Stimulated activated naive B cell treated with anti-CD40 and anti-IgM and Interleukin-4, amounts not matched to agents 10 μg/mL and 1 μg/mL and 100 μg/mL, for 72 hours (primary cell): ENCODE measurements around the gene GMFB.
A peak's percentile ranks its signal among the peaks of the same experiment; 100 is the strongest.

ENCODE experiments used
- ATAC-seq, 2 donors: fragments of 150-1000 bp; cut with Tn5 transposase; replicated peaks; 2 replicates each; pipeline ENCODE4 v1.10.0; 2021; ENCODE audit warnings: moderate library complexity in 1 of 2
- DNase-seq: peaks from one replicate; pipeline ENCODE4 v3.0.0; 2021
- H3K27ac Mint-ChIP-seq: one replicate; pipeline ENCODE4 v1.8.0; 2022; ENCODE audit warnings: mild to moderate bottlenecking, mixed read lengths
- H3K27me3 Mint-ChIP-seq, 2 donors: one replicate each; pipeline ENCODE4 v1.8.0; 2022; ENCODE audit warnings: mixed read lengths in 2 of 2
- H3K36me3 Mint-ChIP-seq, 2 donors: one replicate each; pipeline ENCODE4 v1.8.0; 2022; ENCODE audit warnings: mixed read lengths in 2 of 2, mild to moderate bottlenecking in 1 of 2
- H3K4me1 Mint-ChIP-seq, 2 donors: one replicate each; pipeline ENCODE4 v1.8.0; 2022; ENCODE audit warnings: mixed read lengths in 2 of 2, mild to moderate bottlenecking in 1 of 2
- H3K4me3 Mint-ChIP-seq, 2 donors: one replicate each; pipeline ENCODE4 v1.8.0; 2022; ENCODE audit warnings: mild to moderate bottlenecking in 2 of 2, mixed read lengths in 2 of 2, moderate library complexity in 1 of 2
- H3K9me3 Mint-ChIP-seq, 2 donors: one replicate each; pipeline ENCODE4 v1.8.0; 2022; ENCODE audit warnings: mixed read lengths in 2 of 2, mild to moderate bottlenecking in 1 of 2

GMFB gene

DNA sequence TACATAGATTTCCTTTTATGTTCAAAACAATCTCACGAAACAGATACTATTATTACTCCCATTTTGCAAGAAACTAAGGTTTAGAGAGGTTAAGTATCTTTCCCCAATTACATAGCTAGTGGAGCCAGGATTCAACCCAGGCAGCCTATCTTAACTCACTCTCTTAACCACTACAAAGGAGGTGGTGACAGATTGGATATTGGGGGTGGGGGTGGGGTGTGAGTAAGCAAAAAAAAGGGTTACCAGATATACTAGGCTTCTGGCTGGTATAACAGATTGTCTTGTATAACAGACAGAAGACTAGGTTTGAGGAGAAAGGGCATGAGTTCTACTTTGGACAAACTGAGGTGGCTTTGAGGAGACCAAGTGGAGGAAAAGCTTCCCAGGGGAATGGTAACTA, 2.1 kb downstream of the GMFB start:
- Mint-ChIP-seq H3K27ac (no peak overlapping the region), H3K9me3 (no peaks in the 10 kb centered on the region), H3K4me1 (peaks cover 42 to 80% of the 10 kb centered on the region in 2 donors)

DNA sequence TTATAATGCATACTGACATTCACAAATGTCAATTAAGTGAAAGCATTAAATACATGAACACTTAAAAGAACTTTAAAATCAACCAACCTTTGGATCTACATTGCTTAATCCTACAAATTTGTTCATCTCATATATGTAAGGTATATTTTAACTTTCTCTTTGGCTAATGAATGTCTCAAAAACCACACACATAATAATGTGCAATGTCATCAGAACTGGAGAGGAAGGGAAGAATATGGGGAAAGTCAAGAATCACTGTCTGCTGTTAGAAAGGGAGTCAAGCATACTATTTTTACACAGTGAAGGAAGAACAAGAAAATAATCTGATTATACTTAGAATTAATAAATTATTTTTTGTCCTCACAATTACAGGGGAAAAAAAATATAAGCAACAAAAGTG, 4.9 kb downstream of the GMFB start:
- DNase-seq (no peak), ATAC-seq (no peak)
- Mint-ChIP-seq H3K4me1 (peaks cover 35 to 63% of the 10 kb centered on the region in 2 donors), H3K27ac (peak overlapping the region; percentile 91), H3K27me3 (no peaks in the 10 kb centered on the region), H3K4me3 (peak overlapping the region; percentile 67 to 79), H3K36me3 (peaks cover 24 to 32% of the 10 kb centered on the region in 2 donors), H3K9me3 (no peaks in the 10 kb centered on the region)

More for the DNA sequence above, 2.1 kb downstream of the GMFB start:
- DNase-seq (no peak), ATAC-seq (no peak)
- Mint-ChIP-seq H3K4me3 (peak overlapping the region; percentile 82 to 86), H3K36me3 (peaks cover 23 to 31% of the 10 kb centered on the region in 2 donors), H3K27me3 (no peaks in the 10 kb centered on the region)

GRCh38 chr14:54483073-54483745, 5.6 kb downstream of the GMFB start:
- DNase-seq = no peak
- Mint-ChIP-seq H3K4me1 (peaks cover 36 to 63% of the 10 kb centered on the region in 2 donors), H3K27me3 (no peaks in the 10 kb centered on the region), H3K36me3 (peaks cover 29 to 38% of the 10 kb centered on the region in 2 donors), H3K27ac (peak overlapping the region; percentile 91), H3K9me3 (no peaks in the 10 kb centered on the region), H3K4me3 (peak overlapping the region; percentile 67 to 79)
- ATAC-seq = peak; percentile 78 to 91

GRCh38 chr14:54481695-54482094, 7.1 kb downstream of the GMFB start:
- Mint-ChIP-seq H3K4me1 (peaks cover 32 to 50% of the 10 kb centered on the region in 2 donors), H3K27ac (no peak overlapping the region), H3K9me3 (no peaks in the 10 kb centered on the region), H3K36me3 (peaks cover 34 to 37% of the 10 kb centered on the region in 2 donors), H3K27me3 (no peaks in the 10 kb centered on the region), H3K4me3 (no peak overlapping the region)
- no peak for ATAC-seq
- no peak for DNase-seq

- DNase-seq = no peak
- no peaks in the 10 kb centered on the region for H3K9me3 Mint-ChIP-seq
- peaks cover 26 to 48% of the 10 kb centered on the region in 2 donors for H3K4me1 Mint-ChIP-seq
- ATAC-seq = no peak
- H3K27ac Mint-ChIP-seq = no peak overlapping the region
- no peak overlapping the region for H3K4me3 Mint-ChIP-seq
- no peaks in the 10 kb centered on the region for H3K27me3 Mint-ChIP-seq
- peaks cover 32 to 36% of the 10 kb centered on the region in 2 donors for H3K36me3 Mint-ChIP-seq
Measured at GRCh38 chr14:54480830-54481562, 7.8 kb downstream of the GMFB start.

DNA sequence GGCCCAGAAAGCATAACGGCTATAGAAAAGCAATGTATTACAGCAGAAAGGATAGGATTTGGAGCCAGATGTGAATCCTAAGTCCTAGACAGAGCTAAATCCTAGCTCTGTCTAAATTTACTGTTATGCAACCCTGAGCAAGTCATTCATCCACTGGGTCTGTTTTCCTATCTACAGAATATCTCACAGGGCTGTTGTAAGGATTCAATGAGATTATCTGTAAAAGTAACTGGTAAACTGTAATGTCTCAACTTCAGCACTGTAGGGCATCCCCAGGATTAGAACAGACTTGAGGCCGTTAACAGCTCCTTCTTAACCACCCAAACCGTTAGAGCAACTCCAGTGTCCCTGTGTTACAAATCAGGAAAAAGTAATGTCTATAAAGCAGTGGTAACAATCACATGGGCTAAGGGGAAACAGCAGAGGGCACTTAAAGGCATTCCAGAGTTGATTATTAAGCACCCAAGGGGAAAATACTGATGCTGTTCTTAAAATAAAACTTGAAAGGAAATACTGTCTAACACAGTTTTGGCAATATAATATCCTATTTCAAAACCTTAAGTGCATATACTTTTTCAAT, 10.1 kb downstream of the GMFB start:
- H3K27ac Mint-ChIP-seq = peak overlapping the region; percentile 37
- ATAC-seq (no peak), DNase-seq (no peak)
- H3K9me3 Mint-ChIP-seq = no peaks in the 10 kb centered on the region
- no peaks in the 10 kb centered on the region for H3K27me3 Mint-ChIP-seq
- peaks cover 9 to 26% of the 10 kb centered on the region in 2 donors for H3K4me1 Mint-ChIP-seq
- H3K36me3 Mint-ChIP-seq = peaks cover 33 to 36% of the 10 kb centered on the region in 2 donors
- H3K4me3 Mint-ChIP-seq = no peak overlapping the region

- H3K4me1 Mint-ChIP-seq = peaks cover 3 to 6% of the 10 kb centered on the region in 2 donors
- no peak for DNase-seq
- no peaks in the 10 kb centered on the region for H3K27me3 Mint-ChIP-seq
- peaks cover 29 to 42% of the 10 kb centered on the region in 2 donors for H3K36me3 Mint-ChIP-seq
- no peak overlapping the region for H3K27ac Mint-ChIP-seq
- ATAC-seq = no peak
- no peak overlapping the region for H3K4me3 Mint-ChIP-seq
- no peaks in the 10 kb centered on the region for H3K9me3 Mint-ChIP-seq
Measured at GRCh38 chr14:54475911-54476310, 12.9 kb downstream of the GMFB start.

DNA sequence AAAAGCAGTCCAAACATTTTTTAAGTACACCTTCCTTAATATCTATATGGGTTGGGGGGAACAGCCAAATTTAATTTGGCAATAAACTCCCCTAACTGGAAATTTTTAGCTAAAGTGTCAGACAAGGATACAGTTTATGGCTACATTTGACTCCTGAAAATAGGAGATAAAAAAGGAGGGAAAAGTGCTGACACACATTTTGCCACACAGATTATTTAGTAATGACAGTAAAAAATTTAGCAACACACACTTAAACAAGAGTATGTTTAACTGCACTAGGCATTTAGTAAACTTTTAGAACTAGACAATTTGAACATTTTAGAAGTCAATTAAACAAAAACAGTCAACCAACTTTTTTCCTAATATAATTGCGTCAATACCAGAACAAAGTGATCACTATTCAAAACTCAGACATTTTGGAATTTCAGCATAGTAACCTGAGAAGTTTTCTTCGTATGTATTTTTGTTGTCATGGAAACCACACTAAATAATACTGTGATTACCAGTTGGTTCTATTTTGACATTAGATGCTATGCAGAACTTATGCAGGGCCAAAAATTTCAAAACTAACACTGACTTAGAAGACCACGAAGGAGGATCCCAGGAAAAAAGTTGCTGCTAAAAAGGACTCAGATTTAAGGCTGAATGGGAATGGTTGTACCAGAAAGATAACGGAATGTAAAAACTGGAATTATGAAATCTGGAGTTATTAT, 13.4 kb downstream of the GMFB start:
- no peak overlapping the region for H3K27ac Mint-ChIP-seq

DNA sequence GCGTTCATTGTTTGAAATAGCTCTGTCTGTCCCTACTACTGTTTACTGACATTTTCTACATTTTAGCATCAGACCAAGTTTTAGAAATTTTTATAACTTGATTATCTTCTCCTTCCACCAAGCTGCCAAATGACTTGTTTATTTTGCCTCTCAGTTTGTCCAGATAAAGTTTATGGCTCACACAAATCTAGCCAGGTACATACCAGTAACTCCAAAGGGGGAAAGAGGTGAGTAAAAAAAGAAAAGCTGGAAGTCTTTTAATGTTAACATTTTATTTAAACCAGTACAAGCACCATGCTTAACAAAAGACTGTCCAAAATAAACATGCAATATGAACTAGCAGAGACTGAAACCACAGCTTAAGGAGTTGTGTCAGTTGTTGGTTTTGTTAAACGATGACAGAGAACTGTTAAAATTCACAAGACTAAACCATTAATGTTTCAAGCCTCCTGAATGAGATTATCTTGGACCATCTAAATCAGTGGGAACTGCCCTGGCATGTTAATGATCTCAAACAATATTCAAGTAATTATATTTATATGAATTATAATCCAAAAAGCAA, 14.5 kb downstream of the GMFB start:
- Mint-ChIP-seq H3K27ac (no peak overlapping the region), H3K36me3 (peaks cover 36 to 53% of the 10 kb centered on the region in 2 donors), H3K27me3 (no peaks in the 10 kb centered on the region), H3K4me1 (peaks cover 3 to 6% of the 10 kb centered on the region in 2 donors), H3K4me3 (no peak overlapping the region), H3K9me3 (no peaks in the 10 kb centered on the region)
- DNase-seq (no peak), ATAC-seq (no peak)

More for the DNA sequence above, 13.4 kb downstream of the GMFB start:
- Mint-ChIP-seq H3K27me3 (no peaks in the 10 kb centered on the region), H3K9me3 (no peaks in the 10 kb centered on the region), H3K4me3 (no peak overlapping the region), H3K36me3 (peaks cover 30 to 48% of the 10 kb centered on the region in 2 donors), H3K4me1 (peaks cover 3 to 6% of the 10 kb centered on the region in 2 donors)
- DNase-seq (no peak), ATAC-seq (no peak)

GRCh38 chr14:54472315-54472714, 16.5 kb downstream of the GMFB start:
- DNase-seq (no peak), ATAC-seq (no peak)
- Mint-ChIP-seq H3K4me3 (no peak overlapping the region), H3K9me3 (peaks cover 5 to 7% of the 10 kb centered on the region in 2 donors), H3K27ac (no peak overlapping the region), H3K4me1 (peaks cover 1 to 6% of the 10 kb centered on the region in 2 donors), H3K27me3 (no peaks in the 10 kb centered on the region), H3K36me3 (peaks cover 33 to 59% of the 10 kb centered on the region in 2 donors)

- Mint-ChIP-seq H3K4me3 (no peak overlapping the region), H3K27ac (no peak overlapping the region), H3K9me3 (peaks cover 8 to 9% of the 10 kb centered on the region in 2 donors), H3K4me1 (peaks cover 1 to 5% of the 10 kb centered on the region in 2 donors), H3K36me3 (peaks cover 33 to 62% of the 10 kb centered on the region in 2 donors), H3K27me3 (no peaks in the 10 kb centered on the region)
- ATAC-seq (no peak), DNase-seq (no peak)
Measured at GRCh38 chr14:54471641-54472040, 17.1 kb downstream of the GMFB start.

GRCh38 chr14:54470701-54471100, 18.1 kb downstream of the GMFB start:
- H3K27me3 Mint-ChIP-seq = no peaks in the 10 kb centered on the region
- DNase-seq (no peak), ATAC-seq (no peak)
- peaks cover 8 to 10% of the 10 kb centered on the region in 2 donors for H3K9me3 Mint-ChIP-seq
- H3K36me3 Mint-ChIP-seq = peaks cover 26 to 54% of the 10 kb centered on the region in 2 donors
- H3K4me3 Mint-ChIP-seq = no peak overlapping the region
- H3K27ac Mint-ChIP-seq = no peak overlapping the region
- peaks cover 0 to 1% of the 10 kb centered on the region in 2 donors for H3K4me1 Mint-ChIP-seq

- ATAC-seq = no peak
- no peak overlapping the region for H3K4me3 Mint-ChIP-seq
- H3K27ac Mint-ChIP-seq = no peak overlapping the region
- no peak for DNase-seq
- peaks cover 21 to 48% of the 10 kb centered on the region in 2 donors for H3K36me3 Mint-ChIP-seq
- peaks cover 8 to 10% of the 10 kb centered on the region in 2 donors for H3K9me3 Mint-ChIP-seq
- H3K27me3 Mint-ChIP-seq = no peaks in the 10 kb centered on the region
- H3K4me1 Mint-ChIP-seq = no peaks in the 10 kb centered on the region
Measured at GRCh38 chr14:54467280-54467679, 21.5 kb downstream of the GMFB start.

DNA sequence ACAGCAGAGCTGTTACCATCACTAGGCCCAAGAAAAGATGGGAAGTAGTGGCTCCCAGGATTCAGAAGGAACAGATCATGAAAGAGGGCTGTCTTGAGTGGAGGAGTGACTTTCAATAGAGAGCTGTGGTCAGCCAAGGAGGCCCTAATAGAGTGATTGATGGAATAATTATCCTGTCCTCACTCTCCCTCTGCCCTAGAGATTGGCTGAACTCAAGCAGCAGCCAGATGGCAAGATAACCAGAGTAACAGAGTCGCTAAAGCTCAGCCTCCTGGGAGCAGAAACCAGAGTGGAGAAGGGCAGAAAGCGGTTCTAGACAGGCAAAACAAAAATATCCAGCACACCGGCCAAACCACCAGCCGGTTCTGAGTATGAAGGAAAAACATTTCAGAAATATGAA, 23.1 kb downstream of the GMFB start:
- Mint-ChIP-seq H3K4me3 (no peak overlapping the region), H3K27me3 (no peaks in the 10 kb centered on the region), H3K27ac (peak overlapping the region; percentile 37), H3K4me1 (no peaks in the 10 kb centered on the region), H3K9me3 (peaks cover 8 to 10% of the 10 kb centered on the region in 2 donors), H3K36me3 (peaks cover 22 to 37% of the 10 kb centered on the region in 2 donors)
- DNase-seq (no peak), ATAC-seq (no peak)
